Liver (tissue), 9 donors: ENCODE data around the gene DHX9. TPM values are rescaled to one million over a fixed set of nuclear protein-coding genes. Genes with fewer than 3 reads are reported as not detected.

Source experiments
- DNase-seq: peaks from one replicate; pipeline ENCODE4 v3.0.0-alpha.2; 2017; ENCODE audit warnings: low spot score
- H3K27ac ChIP-seq, 2 donors: one replicate each; pipeline ENCODE4 v1.7.0; 2013; ENCODE audit warnings: inconsistent platforms in 2 of 2, low read length in 2 of 2, control low read depth in 1 of 2, low read depth in 1 of 2, mild to moderate bottlenecking in 1 of 2
- H3K27me3 ChIP-seq, 4 donors: one replicate each; pipeline versions ENCODE4 v1.6.1 to v1.7.0; 2013; ENCODE audit warnings: low read length in 3 of 4, inconsistent platforms in 1 of 4, mild to moderate bottlenecking in 1 of 4, moderate library complexity in 1 of 4; ENCODE audit not compliant: control insufficient read depth in 4 of 4, insufficient read depth in 4 of 4
- H3K36me3 ChIP-seq, 4 donors: one replicate each; pipeline versions ENCODE4 v1.6.1 to v1.7.0; 2013; ENCODE audit warnings: low read length in 3 of 4, mild to moderate bottlenecking in 3 of 4, low read depth in 1 of 4, moderate library complexity in 1 of 4; ENCODE audit not compliant: control insufficient read depth in 4 of 4, insufficient read depth in 3 of 4
- H3K4me1 ChIP-seq, 4 donors: one replicate each; pipeline versions ENCODE4 v1.6.1 to v1.7.0; 2013; ENCODE audit warnings: low read length in 3 of 4, mild to moderate bottlenecking in 3 of 4, moderate library complexity in 1 of 4; ENCODE audit not compliant: control insufficient read depth in 4 of 4, insufficient read depth in 4 of 4
- H3K4me3 ChIP-seq, 3 donors: one replicate each; pipeline versions ENCODE4 v1.6.1 to v1.7.0; 2013; ENCODE audit warnings: low read length in 3 of 3, control low read depth in 1 of 3, low read depth in 1 of 3, mild to moderate bottlenecking in 1 of 3
- H3K9ac ChIP-seq, 2 donors: one replicate each; pipeline ENCODE4 v1.7.0; 2013; ENCODE audit warnings: low read length in 2 of 2, mild to moderate bottlenecking in 2 of 2, moderate library complexity in 2 of 2, control low read depth in 1 of 2, low read depth in 1 of 2
- H3K9me3 ChIP-seq, 4 donors: one replicate each; pipeline versions ENCODE4 v1.6.1 to v1.7.0; 2013; ENCODE audit warnings: low read length in 3 of 4; ENCODE audit not compliant: control insufficient read depth in 4 of 4
- ATF3 ChIP-seq: IDR thresholded peaks from 2 replicates; pipeline ENCODE4 v1.6.1; 2016; ENCODE audit warnings: antibody characterized with exemption
- EGR1 ChIP-seq, 2 donors: IDR thresholded peaks; 2 replicates each; pipeline ENCODE4 v1.6.1; 2016 to 2018; ENCODE audit warnings: antibody characterized with exemption in 2 of 2, low read depth in 2 of 2
- FOXA1 ChIP-seq: IDR thresholded peaks from 2 replicates; pipeline ENCODE4 v1.6.1; 2016; ENCODE audit warnings: antibody characterized with exemption
- FOXA2 ChIP-seq: IDR thresholded peaks from 2 replicates; pipeline ENCODE4 v1.6.1; 2016; ENCODE audit warnings: antibody characterized with exemption
- GABPA ChIP-seq, 2 donors: IDR thresholded peaks in 1 of 2; conservative IDR thresholded peaks in 1 of 2; 2 replicates each; pipeline ENCODE4 v1.6.1; 2016; ENCODE audit warnings: antibody characterized with exemption in 2 of 2, mild to moderate bottlenecking in 1 of 2, moderate library complexity in 1 of 2
- HNF4A ChIP-seq, 2 donors: conservative IDR thresholded peaks; 2 replicates each; pipeline ENCODE4 v1.6.1; 2016; ENCODE audit warnings: antibody characterized with exemption in 2 of 2, mild to moderate bottlenecking in 2 of 2
- HNF4G ChIP-seq: IDR thresholded peaks from 2 replicates; pipeline ENCODE4 v1.6.1; 2016; ENCODE audit warnings: antibody characterized with exemption
- JUND ChIP-seq, 2 donors: IDR thresholded peaks; 2 replicates each; pipeline ENCODE4 v1.6.1; 2016; ENCODE audit warnings: antibody characterized with exemption in 2 of 2
- MAX ChIP-seq: IDR thresholded peaks from 2 replicates; pipeline ENCODE4 v1.6.1; 2016; ENCODE audit warnings: antibody characterized with exemption
- NR2F2 ChIP-seq: IDR thresholded peaks from 2 replicates; pipeline ENCODE4 v1.6.1; 2016; ENCODE audit warnings: antibody characterized with exemption
- RAD21 ChIP-seq, 2 donors: IDR thresholded peaks; 2 replicates each; pipeline ENCODE4 v1.6.1; 2016; ENCODE audit warnings: antibody characterized with exemption in 2 of 2, mild to moderate bottlenecking in 2 of 2
- RXRA ChIP-seq, 2 donors: IDR thresholded peaks; 2 replicates each; pipeline ENCODE4 v1.6.1; 2017 to 2018; ENCODE audit warnings: antibody characterized with exemption in 2 of 2, mild to moderate bottlenecking in 1 of 2
- SP1 ChIP-seq: IDR thresholded peaks from 2 replicates; pipeline ENCODE4 v1.6.1; 2018; ENCODE audit warnings: antibody characterized with exemption, mild to moderate bottlenecking
- TAF1 ChIP-seq: conservative IDR thresholded peaks from 2 replicates; pipeline ENCODE4 v1.6.1; 2016; ENCODE audit warnings: antibody characterized with exemption, mild to moderate bottlenecking
- YY1 ChIP-seq: IDR thresholded peaks from 2 replicates; pipeline ENCODE4 v1.6.1; 2016; ENCODE audit warnings: antibody characterized with exemption, mild to moderate bottlenecking
- ZBTB33 ChIP-seq: IDR thresholded peaks from 2 replicates; pipeline ENCODE4 v1.6.1; 2016; ENCODE audit warnings: antibody characterized with exemption
- WGBS: extraction: QIAGEN DNeasy Blood & Tissue Kit; methylation state at CpG from one replicate; pipeline ENCODE4 v1.1.7; 2013; 5-methylcytosine and 5-hydroxymethylcytosine counted together
- polyA plus RNA-seq, 2 donors: library from polyadenylated mRNA; stranded (reverse) in 1 of 2; unstranded in 1 of 2; fragments of 200-250 nt in 1 of 2; fragments of >200 nt in 1 of 2; fragmentation: Nextera tagmentation in 1 of 2; extraction: Ambion mirVana in 1 of 2; gene quantifications; one replicate each; pipeline versions ENCODE4 v1.2.1 to v1.2.3, GENCODE V29; 2013 to 2015
- total RNA-seq, 2 donors: library from RNA; depleted of rRNA; stranded (reverse); fragments of >200 nt; gene quantifications; one replicate each; pipeline ENCODE4 v1.2.3, GENCODE V29; 2014
- TF ChIP-seq, protein P1 (sequence below): IDR thresholded peaks from 2 replicates; pipeline ENCODE4 v1.6.1; 2016; ENCODE audit warnings: antibody characterized with exemption, mild to moderate bottlenecking
- donor health status: healthy.
- donor health status: healthy.
- donor health status: healthy.
- donor health status: healthy.
- donor health status: healthy.

Gene DHX9
- total and polyA plus RNA-seq, 4 donors = 23.1 to 108 (median 47.3) TPM

- DNase-seq = no peak
- 97% methylated on average over 7 of the region's 7 CpGs for WGBS
Measured at GRCh38 chr1:182877842-182878241, 38.7 kb downstream of the DHX9 start.

DNA sequence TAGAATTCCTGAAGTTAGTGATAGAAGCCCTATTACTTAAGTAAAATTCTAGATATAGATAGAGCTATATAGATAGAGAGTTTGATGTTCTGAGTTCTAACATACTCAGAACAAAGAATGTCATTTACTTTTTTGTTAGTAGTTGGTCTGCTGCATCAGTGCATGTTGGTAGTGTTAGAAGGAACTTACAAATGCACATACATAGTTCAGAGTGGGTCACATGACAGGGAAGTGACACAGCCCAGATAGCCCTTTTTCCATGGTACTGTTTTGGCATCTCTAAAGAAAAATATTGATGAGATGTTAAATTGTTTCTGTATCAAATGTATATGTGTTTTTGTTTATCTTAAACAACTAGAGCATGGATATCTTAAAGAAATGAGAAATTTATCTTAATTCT is 45.7 kb downstream of the DHX9 start:
- H3K9me3 ChIP-seq = no peaks in the 10 kb centered on the region
- no peaks in the 10 kb centered on the region for H3K27me3 ChIP-seq
- H3K27ac ChIP-seq = no peak overlapping the region
- no peak overlapping the region for H3K4me3 ChIP-seq
- H3K9ac ChIP-seq = no peak overlapping the region
- peaks cover 17 to 78% (median 77%) of the 10 kb centered on the region in 4 donors for H3K36me3 ChIP-seq
- no peak for TF ChIP-seq TAF1
- TF ChIP-seq SP1 = no peak
- no peak for TF ChIP-seq HNF4G
- TF ChIP-seq GABPA (IDR thresholded peaks at IDR 0.05 in 1 of 2, conservative IDR thresholded peaks at IDR 0.05 in 1 of 2) = no peak
- TF ChIP-seq, protein P1, sequence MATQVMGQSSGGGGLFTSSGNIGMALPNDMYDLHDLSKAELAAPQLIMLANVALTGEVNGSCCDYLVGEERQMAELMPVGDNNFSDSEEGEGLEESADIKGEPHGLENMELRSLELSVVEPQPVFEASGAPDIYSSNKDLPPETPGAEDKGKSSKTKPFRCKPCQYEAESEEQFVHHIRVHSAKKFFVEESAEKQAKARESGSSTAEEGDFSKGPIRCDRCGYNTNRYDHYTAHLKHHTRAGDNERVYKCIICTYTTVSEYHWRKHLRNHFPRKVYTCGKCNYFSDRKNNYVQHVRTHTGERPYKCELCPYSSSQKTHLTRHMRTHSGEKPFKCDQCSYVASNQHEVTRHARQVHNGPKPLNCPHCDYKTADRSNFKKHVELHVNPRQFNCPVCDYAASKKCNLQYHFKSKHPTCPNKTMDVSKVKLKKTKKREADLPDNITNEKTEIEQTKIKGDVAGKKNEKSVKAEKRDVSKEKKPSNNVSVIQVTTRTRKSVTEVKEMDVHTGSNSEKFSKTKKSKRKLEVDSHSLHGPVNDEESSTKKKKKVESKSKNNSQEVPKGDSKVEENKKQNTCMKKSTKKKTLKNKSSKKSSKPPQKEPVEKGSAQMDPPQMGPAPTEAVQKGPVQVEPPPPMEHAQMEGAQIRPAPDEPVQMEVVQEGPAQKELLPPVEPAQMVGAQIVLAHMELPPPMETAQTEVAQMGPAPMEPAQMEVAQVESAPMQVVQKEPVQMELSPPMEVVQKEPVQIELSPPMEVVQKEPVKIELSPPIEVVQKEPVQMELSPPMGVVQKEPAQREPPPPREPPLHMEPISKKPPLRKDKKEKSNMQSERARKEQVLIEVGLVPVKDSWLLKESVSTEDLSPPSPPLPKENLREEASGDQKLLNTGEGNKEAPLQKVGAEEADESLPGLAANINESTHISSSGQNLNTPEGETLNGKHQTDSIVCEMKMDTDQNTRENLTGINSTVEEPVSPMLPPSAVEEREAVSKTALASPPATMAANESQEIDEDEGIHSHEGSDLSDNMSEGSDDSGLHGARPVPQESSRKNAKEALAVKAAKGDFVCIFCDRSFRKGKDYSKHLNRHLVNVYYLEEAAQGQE = no peak
- no peak for TF ChIP-seq RAD21 (IDR thresholded peaks at IDR 0.05)
- no peak for TF ChIP-seq FOXA2
- TF ChIP-seq HNF4A (conservative IDR thresholded peaks at IDR 0.05) = no peak
- TF ChIP-seq ATF3 = no peak
- H3K4me1 ChIP-seq = no peaks in the 10 kb centered on the region
- no peak for DNase-seq

More at GRCh38 chr1:182877842-182878241, 38.7 kb downstream of the DHX9 start:
- H3K9ac ChIP-seq = no peak overlapping the region
- H3K4me1 ChIP-seq = no peaks in the 10 kb centered on the region
- H3K27ac ChIP-seq = no peak overlapping the region
- H3K4me3 ChIP-seq = no peak overlapping the region
- no peaks in the 10 kb centered on the region for H3K27me3 ChIP-seq
- H3K36me3 ChIP-seq = peaks cover 24 to 97% (median 95%) of the 10 kb centered on the region in 4 donors
- no peaks in the 10 kb centered on the region for H3K9me3 ChIP-seq
- TF ChIP-seq ATF3 = no peak
- TF ChIP-seq SP1 = no peak
- TF ChIP-seq FOXA1 = no peak
- no peak for TF ChIP-seq HNF4G
- no peak for TF ChIP-seq RXRA (IDR thresholded peaks at IDR 0.05)

DNA sequence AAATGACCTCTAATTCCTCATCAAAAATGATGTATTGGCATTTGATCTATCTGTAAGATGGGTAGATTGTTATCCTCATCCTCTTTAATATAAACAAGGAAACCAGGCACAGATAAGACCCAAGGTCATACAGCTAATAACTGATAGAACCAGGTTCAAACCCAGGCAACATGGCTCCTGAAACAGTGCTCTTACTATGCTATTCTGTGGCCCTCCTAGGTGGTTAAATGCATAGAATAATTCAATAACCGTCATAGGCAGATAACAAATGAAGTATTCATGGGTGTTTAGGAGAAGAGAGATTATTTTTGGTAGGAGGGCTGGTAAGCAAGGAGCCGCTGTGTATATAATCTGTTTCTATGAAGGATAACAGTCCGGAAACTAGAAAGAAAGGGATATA is 46.4 kb downstream of the DHX9 start:
- Histone ChIP-seq H3K27ac (no peak overlapping the region), H3K27me3 (no peaks in the 10 kb centered on the region), H3K36me3 (peaks cover 15 to 70% (median 70%) of the 10 kb centered on the region in 4 donors), H3K4me1 (no peaks in the 10 kb centered on the region), H3K4me3 (no peak overlapping the region), H3K9me3 (no peaks in the 10 kb centered on the region), H3K9ac (no peak overlapping the region)
- no peak for DNase-seq
- WGBS = 97% methylated on average over 3 of the region's 3 CpGs
- TF ChIP-seq NR2F2 (no peak), EGR1 (IDR thresholded peaks at IDR 0.05; ENCODE audit: low read depth in 2 of 2) (no peak), GABPA (IDR thresholded peaks at IDR 0.05 in 1 of 2, conservative IDR thresholded peaks at IDR 0.05 in 1 of 2) (no peak), RAD21 (IDR thresholded peaks at IDR 0.05) (no peak), ATF3 (no peak), FOXA2 (no peak), JUND (IDR thresholded peaks at IDR 0.05) (no peak), YY1 (no peak), HNF4G (no peak), HNF4A (conservative IDR thresholded peaks at IDR 0.05) (no peak), TAF1 (no peak), ZBTB33 (no peak), FOXA1 (no peak), SP1 (no peak), MAX (no peak)
- TF ChIP-seq, protein P1 = no peak
